GM18511 (cell line): Measurements from ENCODE around the gene TMEM54.

Experiments used
- ATAC-seq: cut with Tn5 transposase; IDR thresholded peaks from one replicate; pipeline ENCODE4 v1.9.1; 2021; ENCODE audit warnings: mild to moderate bottlenecking, moderate library complexity; ENCODE audit not compliant: unreplicated experiment

Gene TMEM54

GRCh38 chr1:32867151-32867550 is 34.0 kb downstream of the TMEM54 start:
- no peak for ATAC-seq

- ATAC-seq, result no peak
Measured at GRCh38 chr1:32865639-32866405, 35.4 kb downstream of the TMEM54 start.

GRCh38 chr1:32864375-32865019 is 36.7 kb downstream of the TMEM54 start:
- no peak for ATAC-seq

GRCh38 chr1:32863881-32864245 is 37.3 kb downstream of the TMEM54 start:
- no peak for ATAC-seq

GRCh38 chr1:32863218-32863880 is 37.8 kb downstream of the TMEM54 start:
- ATAC-seq, result no peak

- ATAC-seq, result no peak
Measured at GRCh38 chr1:32861904-32862695, 39.1 kb downstream of the TMEM54 start.

- no peak for ATAC-seq
Measured at GRCh38 chr1:32860566-32860965, 40.6 kb downstream of the TMEM54 start.

- no peak for ATAC-seq
Measured at GRCh38 chr1:32859915-32860314, 41.3 kb downstream of the TMEM54 start.

GRCh38 chr1:32858791-32859190 is 42.4 kb downstream of the TMEM54 start:
- no peak for ATAC-seq

GRCh38 chr1:32858136-32858535 is 43.1 kb downstream of the TMEM54 start:
- no peak for ATAC-seq

GRCh38 chr1:32855861-32856617 is 45.1 kb downstream of the TMEM54 start:
- no peak for ATAC-seq

- no peak for ATAC-seq
Measured at GRCh38 chr1:32848354-32849063, 52.7 kb downstream of the TMEM54 start.
